Activated T-cell treated with anti-CD3 and anti-CD28 coated beads, Interleukin-2, amount 50 U/mL, for 1 hour (primary cell): ENCODE measurements around the gene CCDC15.
"Not testable (repeated sequence)": the region's sequence is repeated elsewhere in the genome, so short reads cannot be mapped to it uniquely, and the experiment has no call there.

Source experiments
- DNase-seq: peaks from one replicate; pipeline ENCODE4 v3.0.0-alpha.2; 2020

CCDC15 gene

GRCh38 chr11:125005491-125005890 lies 51.5 kb downstream of the CCDC15 start:
- no peak for DNase-seq

DNA sequence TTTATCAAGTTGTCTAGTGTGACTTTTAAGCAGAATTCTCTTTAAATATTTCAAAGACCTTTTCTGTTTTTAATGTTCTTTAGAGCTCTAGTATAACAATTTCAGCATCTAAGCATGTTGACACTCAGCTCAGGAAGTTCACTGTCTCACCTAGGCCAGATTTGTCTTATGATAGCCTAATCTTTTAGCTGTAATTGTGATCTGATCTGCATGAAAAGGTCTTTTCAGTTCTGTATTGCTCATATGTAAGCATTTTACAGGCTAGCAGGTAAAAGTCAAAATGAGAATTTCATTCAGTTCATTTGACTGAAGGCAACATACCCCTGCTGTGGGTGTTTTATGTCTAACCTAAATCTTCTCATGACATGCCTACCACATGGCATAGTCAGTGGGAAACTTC lies 62.4 kb downstream of the CCDC15 start:
- no peak for DNase-seq

DNA sequence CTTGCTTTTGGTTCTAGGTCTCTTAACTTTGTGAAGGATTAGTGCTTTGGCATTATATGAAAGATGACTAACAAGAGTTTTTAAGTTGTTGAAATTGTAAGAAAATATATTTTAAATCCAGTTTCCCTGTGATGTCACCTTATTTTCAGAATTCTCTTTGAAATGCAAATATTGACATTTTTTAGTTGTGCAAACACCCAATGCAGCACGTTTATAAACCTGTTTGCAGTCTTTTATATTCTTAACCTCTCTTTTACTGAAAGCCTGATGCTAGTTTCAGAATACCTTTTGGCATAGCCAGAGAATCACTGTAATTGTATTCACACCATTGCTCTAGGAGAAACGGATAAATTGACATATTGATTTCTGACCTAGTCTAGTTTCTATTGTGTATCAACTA lies 66.3 kb downstream of the CCDC15 start:
- no peak for DNase-seq

DNA sequence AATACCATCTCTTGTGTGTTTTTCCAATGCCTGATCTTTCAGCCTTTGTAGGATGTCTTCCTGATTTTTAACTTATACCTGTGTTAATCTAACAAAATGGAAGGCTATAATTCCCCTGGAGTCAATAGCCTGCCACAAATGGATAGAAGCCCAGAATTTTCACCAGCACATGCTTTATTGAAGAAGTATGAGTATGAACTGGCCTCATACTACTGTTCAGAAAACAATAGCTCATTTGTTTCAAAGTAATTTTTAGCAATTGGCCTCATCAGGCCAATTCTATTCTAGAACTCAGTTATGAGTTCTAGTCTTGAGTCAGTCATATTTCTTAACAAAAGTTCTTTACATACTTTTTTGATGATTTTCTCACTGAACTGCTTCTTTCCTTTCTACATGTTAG lies 68.5 kb downstream of the CCDC15 start:
- DNase-seq: no peak

GRCh38 chr11:125025968-125026367 lies 72.0 kb downstream of the CCDC15 start:
- DNase-seq: no peak

DNA sequence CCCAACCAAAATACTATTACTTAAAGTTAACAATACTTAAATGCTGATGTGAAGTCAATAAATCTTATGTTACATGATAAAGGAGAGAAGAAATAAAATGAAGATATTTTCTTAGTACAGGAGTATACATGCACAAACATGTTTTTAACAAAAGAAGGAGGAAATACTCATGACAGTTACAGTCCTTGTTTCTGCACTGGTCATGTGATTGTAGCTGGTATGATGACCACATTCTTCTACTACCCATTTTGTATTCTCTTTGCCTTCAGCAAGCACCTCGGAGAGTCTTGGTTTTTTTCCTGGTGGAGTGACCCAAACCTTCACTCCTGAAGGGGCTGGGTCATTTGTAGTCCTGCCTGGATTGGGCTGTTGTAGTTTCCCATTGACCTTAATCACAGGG lies 75.4 kb downstream of the CCDC15 start:
- DNase-seq: not testable (repeated sequence)

- DNase-seq: no peak
These were observed 82.9 kb downstream of the CCDC15 start for GRCh38 chr11:125036933-125037332.

GRCh38 chr11:125049164-125049792 lies 95.3 kb downstream of the CCDC15 start:
- no peak for DNase-seq

- DNase-seq: no peak
These were observed 98.0 kb downstream of the CCDC15 start for GRCh38 chr11:125052047-125052446.

GRCh38 chr11:125053167-125053566 lies 99.2 kb downstream of the CCDC15 start:
- DNase-seq: no peak

- no peak for DNase-seq
These were observed 101.2 kb downstream of the CCDC15 start for GRCh38 chr11:125055107-125055715.

GRCh38 chr11:125056111-125056510 lies 102.1 kb downstream of the CCDC15 start:
- DNase-seq: not testable (repeated sequence)

GRCh38 chr11:125056931-125057692 lies 103.1 kb downstream of the CCDC15 start:
- no peak for DNase-seq

- no peak for DNase-seq
These were observed 103.7 kb downstream of the CCDC15 start for GRCh38 chr11:125057693-125058016.

DNA sequence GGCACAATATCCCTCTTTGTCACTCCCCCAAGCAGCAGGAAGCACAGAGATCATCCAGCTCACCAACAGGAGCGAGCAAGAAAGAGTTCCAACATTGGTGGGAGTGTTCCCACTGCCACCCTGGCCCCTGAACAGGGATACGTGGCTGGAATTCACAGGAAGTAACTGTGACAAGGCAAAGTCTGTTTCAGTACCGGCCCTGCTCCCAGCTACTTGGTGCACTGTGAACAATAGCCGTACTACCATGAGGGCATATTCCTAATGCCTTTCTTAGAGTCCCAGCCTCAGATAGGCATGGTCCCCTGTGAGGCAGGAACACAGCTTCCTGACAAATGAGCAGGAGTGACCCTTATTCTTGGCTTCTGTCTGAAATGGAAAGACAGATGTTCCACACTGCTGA lies 107.3 kb downstream of the CCDC15 start:
- no peak for DNase-seq

GRCh38 chr11:125062218-125062930 lies 108.4 kb downstream of the CCDC15 start:
- DNase-seq: no peak

- DNase-seq: peak; percentile 39
These were observed 109.0 kb downstream of the CCDC15 start, which contains the start of gene SLC37A2 for GRCh38 chr11:125062931-125063428. Gene SLC37A2, plus strand, starts transcription at chr11:125063305. Its CDS starts 63 bp downstream, at chr11:125063368.

GRCh38 chr11:125063429-125064043 lies 109.5 kb downstream of the CCDC15 start:
- DNase-seq: no peak

DNA sequence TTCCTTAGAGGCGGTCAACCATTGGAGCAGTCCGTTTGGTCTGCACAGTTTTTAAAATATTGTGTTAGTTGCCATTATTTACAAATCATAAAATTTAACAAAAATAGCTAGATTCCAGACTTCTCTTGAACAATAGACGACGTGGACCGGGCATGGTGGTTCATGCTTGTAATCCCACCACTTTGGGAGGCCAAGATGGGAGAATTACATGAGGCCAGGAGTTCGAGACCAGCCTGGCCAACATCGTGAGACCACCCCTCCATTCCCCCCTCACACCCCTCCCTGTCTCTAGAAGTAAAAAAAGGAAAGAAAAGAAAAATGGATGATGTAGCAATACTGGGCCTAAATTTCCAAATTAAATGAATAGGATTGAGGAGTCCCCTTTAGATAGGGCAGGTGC lies 110.1 kb downstream of the CCDC15 start:
- DNase-seq: no peak

DNA sequence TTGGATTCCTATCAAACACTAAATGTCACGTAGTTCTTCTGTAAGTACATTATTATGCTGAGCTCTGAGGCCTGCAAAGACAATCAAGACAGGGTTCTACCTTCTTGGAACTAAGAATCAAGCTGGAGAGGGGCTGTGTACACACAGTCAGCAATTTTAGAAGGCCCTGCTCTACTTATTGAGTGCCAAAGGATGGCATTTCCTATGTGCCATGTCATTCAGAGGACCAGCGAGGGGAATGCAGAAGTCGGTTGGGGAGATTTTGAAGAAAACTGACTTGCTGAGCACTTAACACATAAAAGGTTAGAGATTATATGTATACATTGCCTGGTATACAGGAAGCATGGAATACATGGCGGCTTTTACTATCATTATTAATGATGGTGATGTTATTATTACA lies 114.4 kb downstream of the CCDC15 start:
- DNase-seq: no peak

DNA sequence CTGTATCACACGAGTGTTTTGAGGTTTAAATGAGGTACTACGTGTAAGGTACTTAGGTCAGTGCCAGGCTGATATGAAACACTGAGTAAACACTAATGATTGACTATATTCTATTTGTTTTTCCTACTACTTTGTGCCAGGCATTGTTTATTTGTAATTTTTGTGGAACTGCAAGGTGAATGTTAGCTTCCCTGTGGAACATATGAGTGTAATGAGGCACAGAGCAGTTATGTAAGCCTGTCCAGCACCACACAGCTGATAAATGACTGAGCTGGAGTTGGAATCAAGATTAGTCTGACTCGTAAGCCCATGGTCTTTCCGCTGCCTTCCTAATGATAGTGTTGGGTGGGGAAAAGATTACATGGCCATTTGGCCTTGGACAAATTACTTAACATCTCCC lies 115.0 kb downstream of the CCDC15 start:
- no peak for DNase-seq

DNA sequence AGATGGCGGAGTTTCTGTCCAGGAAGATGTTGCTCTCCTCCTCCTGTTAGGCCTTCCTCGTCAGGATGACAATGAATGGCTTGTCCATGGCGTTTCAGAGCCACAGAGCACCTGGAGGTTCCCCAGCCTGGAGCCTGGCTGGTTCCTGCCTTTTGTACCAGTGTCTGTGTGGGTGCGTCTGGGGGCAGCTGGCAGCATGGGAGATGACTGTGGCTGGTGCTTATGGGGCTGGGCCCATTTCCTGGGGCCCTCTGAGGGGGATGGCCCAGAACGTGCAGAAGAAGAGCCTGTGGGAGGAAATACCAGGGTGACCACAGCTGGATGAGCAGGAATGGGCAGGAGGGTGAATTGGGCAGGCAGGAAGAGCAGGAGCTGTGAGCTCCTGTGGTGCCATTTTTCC lies 115.8 kb downstream of the CCDC15 start:
- DNase-seq: no peak

DNA sequence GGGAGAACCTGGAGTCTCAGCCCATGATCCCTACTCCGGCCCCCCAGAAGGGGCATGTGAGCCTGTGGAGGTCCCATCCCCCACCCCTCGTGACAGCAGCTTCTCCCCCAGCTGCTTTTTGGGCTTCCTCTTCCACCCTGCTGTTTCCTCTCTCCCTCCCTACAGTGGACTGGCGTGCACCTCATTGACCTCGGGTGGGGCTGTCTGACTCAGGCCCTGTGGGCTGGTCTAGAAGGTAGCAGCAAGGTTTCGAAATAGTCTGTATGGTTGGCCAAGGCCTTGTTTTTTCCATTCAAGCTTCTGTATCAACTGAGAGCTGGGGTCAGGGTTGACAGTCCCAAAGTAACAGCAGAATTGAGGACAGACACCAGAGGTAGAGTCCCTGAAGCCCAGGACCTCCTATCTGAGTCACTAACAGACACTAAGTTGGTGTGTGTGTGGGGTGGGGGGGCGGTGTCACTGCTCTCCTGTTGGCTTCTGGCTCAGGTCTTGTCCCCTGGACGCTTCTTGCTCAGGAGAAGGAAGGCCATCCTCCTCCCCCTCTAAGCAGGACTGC lies 116.8 kb downstream of the CCDC15 start:
- no peak for DNase-seq
